ENCODE results near the gene ARF6. TPM values are rescaled to one million over a fixed set of nuclear protein-coding genes. Genes with fewer than 3 reads are reported as not detected.

ARF6 gene
- total and polyA plus RNA-seq, 4 donors = 20.3 to 56.2 (median 24.5) TPM

- H3K9ac ChIP-seq (ENCODE audit: low read depth in 1 of 2, low read length in 2 of 2) = no peak overlapping the region
- H3K36me3 ChIP-seq (ENCODE audit: control insufficient read depth in 4 of 4, insufficient read depth in 3 of 4, low read depth in 1 of 4, low read length in 3 of 4) = no peaks in the 10 kb centered on the region
- WGBS = 79% methylated on average over 7 of the region's 7 CpGs
- H3K4me3 ChIP-seq (ENCODE audit: low read depth in 1 of 3, low read length in 3 of 3) = no peak overlapping the region
- peaks cover 0 to 2% (median 0%) of the 10 kb centered on the region in 4 donors for H3K4me1 ChIP-seq (ENCODE audit: control insufficient read depth in 4 of 4, insufficient read depth in 4 of 4, low read length in 3 of 4)
- H3K9me3 ChIP-seq (ENCODE audit: control insufficient read depth in 4 of 4, low read length in 3 of 4) = no peaks in the 10 kb centered on the region
- H3K27ac ChIP-seq (ENCODE audit: low read depth in 1 of 2, low read length in 2 of 2) = no peak overlapping the region
- TF ChIP-seq HNF4A (conservative IDR thresholded peaks at IDR 0.05) (no peak), NR2F2 (IDR thresholded peaks at IDR 0.05) (no peak), ZBTB33 (IDR thresholded peaks at IDR 0.05) (no peak), FOXA2 (IDR thresholded peaks at IDR 0.05) (no peak)
- H3K27me3 ChIP-seq (ENCODE audit: control insufficient read depth in 4 of 4, insufficient read depth in 4 of 4, low read length in 3 of 4) = no peaks in the 10 kb centered on the region
- no peak for DNase-seq (ENCODE audit: low spot score)
These were observed 13.1 kb downstream of the ARF6 start for GRCh38 chr14:49905989-49906388.

GRCh38 chr14:49907186-49907585 lies 14.3 kb downstream of the ARF6 start:
- Histone ChIP-seq H3K36me3 (ENCODE audit: control insufficient read depth in 4 of 4, insufficient read depth in 3 of 4, low read depth in 1 of 4, low read length in 3 of 4) (no peaks in the 10 kb centered on the region), H3K4me3 (ENCODE audit: low read depth in 1 of 3, low read length in 3 of 3) (no peak overlapping the region), H3K9ac (ENCODE audit: low read depth in 1 of 2, low read length in 2 of 2) (no peak overlapping the region), H3K9me3 (ENCODE audit: control insufficient read depth in 4 of 4, low read length in 3 of 4) (no peaks in the 10 kb centered on the region), H3K4me1 (ENCODE audit: control insufficient read depth in 4 of 4, insufficient read depth in 4 of 4, low read length in 3 of 4) (peaks cover 0 to 2% (median 0%) of the 10 kb centered on the region in 4 donors), H3K27ac (ENCODE audit: low read depth in 1 of 2, low read length in 2 of 2) (no peak overlapping the region), H3K27me3 (ENCODE audit: control insufficient read depth in 4 of 4, insufficient read depth in 4 of 4, low read length in 3 of 4) (no peaks in the 10 kb centered on the region)
- WGBS = 77% methylated on average over 5 of the region's 5 CpGs
- TF ChIP-seq CTCF (IDR thresholded peaks at IDR 0.05; ENCODE audit: low read depth, low read length, missing input control) = no peak
- TF ChIP-seq RAD21 (IDR thresholded peaks at IDR 0.05) = no peak
- no peak for TF ChIP-seq REST (IDR thresholded peaks at IDR 0.05)
- TF ChIP-seq ZBTB33 (IDR thresholded peaks at IDR 0.05) = no peak
- no peak for TF ChIP-seq GABPA (IDR thresholded peaks at IDR 0.05 in 1 of 2, conservative IDR thresholded peaks at IDR 0.05 in 1 of 2)
- no peak for TF ChIP-seq RXRA (IDR thresholded peaks at IDR 0.05)
- no peak for TF ChIP-seq HNF4A (conservative IDR thresholded peaks at IDR 0.05)
- no peak for TF ChIP-seq TAF1 (conservative IDR thresholded peaks at IDR 0.05)
- no peak for DNase-seq (ENCODE audit: low spot score)

All from liver (tissue), 9 donors.